Lung (tissue), 12 donors: ENCODE results near the gene TMC8. TPM values are rescaled to one million over a fixed set of nuclear protein-coding genes. Genes with fewer than 3 reads are reported as not detected.
"Not testable (repeated sequence)": the region's sequence is repeated elsewhere in the genome, so short reads cannot be mapped to it uniquely, and the experiment has no call there.

Source experiments
- ATAC-seq: fragments of 200-7000 bp; cut with Tn5 transposase; one replicate; pipeline ENCODE4 v1.9.1; 2020; ENCODE audit warnings: moderate number of reproducible peaks; ENCODE audit not compliant: insufficient read depth, low FRiP score
- DNase-seq, 3 donors: peaks; one replicate each; pipeline ENCODE4 v3.0.0-alpha.2; 2013 to 2017
- H3K27ac ChIP-seq, 2 donors: one replicate each; pipeline ENCODE4 v1.5.1; 2013; ENCODE audit warnings: mild to moderate bottlenecking in 2 of 2, moderate library complexity in 2 of 2, control low read depth in 1 of 2, inconsistent platforms in 1 of 2, low read depth in 1 of 2, low read length in 1 of 2
- H3K27me3 ChIP-seq, 3 donors: one replicate each; pipeline ENCODE4 v1.5.1; 2013; ENCODE audit warnings: low read length in 2 of 3; ENCODE audit not compliant: control insufficient read depth in 3 of 3, insufficient read depth in 3 of 3
- H3K36me3 ChIP-seq, 4 donors: one replicate each; pipeline ENCODE4 v1.5.1; 2013; ENCODE audit warnings: low read length in 4 of 4, mild to moderate bottlenecking in 1 of 4, moderate library complexity in 1 of 4; ENCODE audit not compliant: control insufficient read depth in 4 of 4, insufficient read depth in 4 of 4
- H3K4me1 ChIP-seq, 5 donors: one replicate each; pipeline ENCODE4 v1.5.1; 2013; ENCODE audit warnings: low read length in 5 of 5, mild to moderate bottlenecking in 2 of 5, moderate library complexity in 1 of 5; ENCODE audit not compliant: control insufficient read depth in 5 of 5, insufficient read depth in 5 of 5
- H3K4me3 ChIP-seq: one replicate; pipeline ENCODE4 v1.5.1; 2013; ENCODE audit warnings: mild to moderate bottlenecking, control low read depth, moderate library complexity
- H3K9ac ChIP-seq, 2 donors: one replicate each; pipeline ENCODE4 v1.5.1; 2013; ENCODE audit warnings: low read length in 2 of 2, control low read depth in 1 of 2; ENCODE audit not compliant: insufficient read depth in 1 of 2
- H3K9me3 ChIP-seq, 4 donors: one replicate each; pipeline ENCODE4 v1.5.1; 2013; ENCODE audit warnings: low read length in 3 of 4, mild to moderate bottlenecking in 1 of 4, moderate library complexity in 1 of 4; ENCODE audit not compliant: control insufficient read depth in 4 of 4, insufficient read depth in 3 of 4
- CTCF ChIP-seq: IDR thresholded peaks from 2 replicates; pipeline ENCODE4 v1.5.1; 2012; ENCODE audit warnings: mild to moderate bottlenecking; ENCODE audit errors: control extremely low read depth, extremely low read depth
- WGBS, 2 donors: extraction: QIAGEN DNeasy Blood & Tissue Kit; methylation state at CpG; one replicate each; pipeline ENCODE4 v1.1.7; 2013; 5-methylcytosine and 5-hydroxymethylcytosine counted together
- polyA plus RNA-seq, 2 donors: library from polyadenylated mRNA; stranded (reverse); fragments of 200-250 nt; gene quantifications; one replicate each; pipeline ENCODE4 v1.2.1, GENCODE V29; 2013
- total RNA-seq, 2 donors: library from RNA; depleted of rRNA in 1 of 2; stranded (reverse); fragments of >200 nt in 1 of 2; gene quantifications; one replicate each; pipeline ENCODE4 v1.2.1, GENCODE V29; 2014 to 2021
- donor health status: control.
- donor health status: control.
- donor health status: Bipolar disorder and iron deficiency.
- donor health status: healthy.
- donor health status: DM: yes; HTN: yes; CAD: no.

TMC8 gene
- total and polyA plus RNA-seq, 4 donors = 15.5 to 28.1 (median 18.5) TPM

GRCh38 chr17:78168242-78168902, 37.8 kb downstream of the TMC8 start, which contains the start of gene SYNGR2:
SYNGR2 (plus strand) TSS chr17:78168581; CDS start chr17:78168617, 36 bp downstream.
- WGBS, 2 donors = 0 to 1% methylated on average over 51 to 84 of the region's 84 CpGs
- no peak for TF ChIP-seq CTCF
- peaks cover 0 to 12% (median 0%) of the 10 kb centered on the region in 4 donors for H3K36me3 ChIP-seq
- H3K9ac ChIP-seq = no peak within 1 kb of the TSS
- peak; percentile 72 for ATAC-seq
- no peaks in the 10 kb centered on the region for H3K9me3 ChIP-seq
- peak within 1 kb of the TSS; percentile 91 to 94 for H3K27ac ChIP-seq
- no peaks in the 10 kb centered on the region for H3K27me3 ChIP-seq
- peak within 1 kb of the TSS; percentile 69 for H3K4me3 ChIP-seq
- DNase-seq = peak; percentile 55 to 72 (median 65)
- peaks cover 0 to 27% (median 9%) of the 10 kb centered on the region in 5 donors for H3K4me1 ChIP-seq

GRCh38 chr17:78168903-78169793, 38.6 kb downstream of the TMC8 start:
- Histone ChIP-seq H3K27me3 (no peaks in the 10 kb centered on the region), H3K9ac (no peak overlapping the region), H3K27ac (peak overlapping the region; percentile 91 to 94), H3K9me3 (no peaks in the 10 kb centered on the region), H3K4me1 (peaks cover 0 to 33% (median 10%) of the 10 kb centered on the region in 5 donors), H3K4me3 (peak overlapping the region; percentile 69), H3K36me3 (peaks cover 0 to 12% (median 0%) of the 10 kb centered on the region in 4 donors)
- TF ChIP-seq CTCF = no peak
- ATAC-seq (no peak), DNase-seq (peak in 1 of 3 donors; percentile 19)
- WGBS, 2 donors = 7 to 15% methylated on average over 28 to 38 of the region's 38 CpGs

- ATAC-seq (no peak), DNase-seq (no peak)
- Histone ChIP-seq H3K27me3 (no peaks in the 10 kb centered on the region), H3K27ac (peak overlapping the region in 1 of 2 donors; percentile 53), H3K9me3 (no peaks in the 10 kb centered on the region), H3K4me3 (no peak overlapping the region), H3K9ac (no peak overlapping the region), H3K36me3 (peaks cover 0 to 12% (median 0%) of the 10 kb centered on the region in 4 donors), H3K4me1 (peaks cover 0 to 43% (median 10%) of the 10 kb centered on the region in 5 donors)
- 79 to 86% methylated on average over 31 of the region's 31 CpGs for WGBS, 2 donors
- no peak for TF ChIP-seq CTCF
Measured at GRCh38 chr17:78170692-78171590, 40.4 kb downstream of the TMC8 start.

- not testable (repeated sequence) for ATAC-seq, H3K27me3 ChIP-seq, H3K9ac ChIP-seq, H3K9me3 ChIP-seq, H3K4me3 ChIP-seq, DNase-seq
- peaks cover 0 to 48% (median 10%) of the 10 kb centered on the region in 5 donors for H3K4me1 ChIP-seq
- 78 to 85% methylated on average over 19 of the region's 19 CpGs for WGBS, 2 donors
- H3K27ac ChIP-seq = peak overlapping the region; percentile 17 to 85
- peaks cover 0 to 12% (median 0%) of the 10 kb centered on the region in 4 donors for H3K36me3 ChIP-seq
Measured at GRCh38 chr17:78171591-78172248, 41.1 kb downstream of the TMC8 start.
